OCI-LY3 (cell line): ENCODE results near the gene CTNNA3.
"Not testable (repeated sequence)": the region's sequence is repeated elsewhere in the genome, so short reads cannot be mapped to it uniquely, and the experiment has no call there.

Source experiments
- H2AFZ ChIP-seq: fragments of 200-600, 300-600 bp; shearing (Covaris generic); 2 replicates; pipeline ENCODE4 v1.6.0; 2014; ENCODE audit warnings: antibody characterized with exemption, low read depth, low read length
- H3K27ac ChIP-seq: fragments of 200-600, 300-600 bp; sonication (generic); 2 replicates; pipeline ENCODE4 v1.5.1; 2014; ENCODE audit warnings: mild to moderate bottlenecking, low read length, moderate library complexity, mixed read lengths
- H3K27me3 ChIP-seq: fragments of 200-600, 300-600 bp; sonication (generic); 2 replicates; pipeline ENCODE4 v1.6.1; 2014; ENCODE audit warnings: low read depth, low read length, mixed read lengths
- H3K36me3 ChIP-seq: fragments of 200-600, 300-600 bp; sonication (generic); replicated peaks from 2 replicates; pipeline ENCODE3; 2014; ENCODE audit warnings: low read depth, low read length, mixed read lengths
- H3K4me1 ChIP-seq: fragments of 300-600, 200-600 bp; sonication (generic); 2 replicates; pipeline ENCODE4 v1.6.1; 2014; ENCODE audit warnings: low read length, mixed read lengths
- H3K4me2 ChIP-seq: fragments of 200-600, 300-600 bp; sonication (generic); 2 replicates; pipeline ENCODE4 v1.6.1; 2014; ENCODE audit warnings: low read length, mixed read lengths
- H3K4me3 ChIP-seq: fragments of 300-600, 200-600 bp; sonication (generic); 2 replicates; pipeline ENCODE4 v1.5.1; 2014; ENCODE audit warnings: antibody characterized with exemption, mild to moderate bottlenecking, low read length, moderate library complexity
- H3K79me2 ChIP-seq: fragments of 300-600, 200-600 bp; shearing (Covaris generic); 2 replicates; pipeline ENCODE4 v1.6.1; 2014; ENCODE audit warnings: mild to moderate bottlenecking, low read length, mixed read lengths
- H3K9ac ChIP-seq: fragments of 300-600, 200-600 bp; shearing (Covaris generic); 2 replicates; pipeline ENCODE4 v1.6.0; 2014; ENCODE audit warnings: mild to moderate bottlenecking, low read length, moderate library complexity
- H3K9me3 ChIP-seq: fragments of 200-600, 300-600 bp; shearing (Covaris generic); 2 replicates; pipeline ENCODE4 v1.6.1; 2014; ENCODE audit warnings: low read length, mixed read lengths; ENCODE audit not compliant: insufficient read depth
- H4K20me1 ChIP-seq: fragments of 200-600, 300-600 bp; sonication (generic); 2 replicates; pipeline ENCODE4 v1.6.1; 2016; ENCODE audit warnings: low read length, mixed read lengths; ENCODE audit not compliant: insufficient read depth
- EZH2phosphoT487 ChIP-seq: fragments of 200-600 bp; shearing (Covaris generic); IDR thresholded peaks from 2 replicates; pipeline ENCODE4 v1.6.1; 2018; ENCODE audit warnings: antibody characterized with exemption, mixed run types, low read depth
- TF ChIP-seq, protein P1 (sequence below): fragments of 200-600, 300-600 bp; sonication (generic); IDR thresholded peaks from 2 replicates; pipeline ENCODE4 v1.5.1; 2014; ENCODE audit warnings: antibody characterized with exemption, low read length, low read depth

CTNNA3 gene

DNA sequence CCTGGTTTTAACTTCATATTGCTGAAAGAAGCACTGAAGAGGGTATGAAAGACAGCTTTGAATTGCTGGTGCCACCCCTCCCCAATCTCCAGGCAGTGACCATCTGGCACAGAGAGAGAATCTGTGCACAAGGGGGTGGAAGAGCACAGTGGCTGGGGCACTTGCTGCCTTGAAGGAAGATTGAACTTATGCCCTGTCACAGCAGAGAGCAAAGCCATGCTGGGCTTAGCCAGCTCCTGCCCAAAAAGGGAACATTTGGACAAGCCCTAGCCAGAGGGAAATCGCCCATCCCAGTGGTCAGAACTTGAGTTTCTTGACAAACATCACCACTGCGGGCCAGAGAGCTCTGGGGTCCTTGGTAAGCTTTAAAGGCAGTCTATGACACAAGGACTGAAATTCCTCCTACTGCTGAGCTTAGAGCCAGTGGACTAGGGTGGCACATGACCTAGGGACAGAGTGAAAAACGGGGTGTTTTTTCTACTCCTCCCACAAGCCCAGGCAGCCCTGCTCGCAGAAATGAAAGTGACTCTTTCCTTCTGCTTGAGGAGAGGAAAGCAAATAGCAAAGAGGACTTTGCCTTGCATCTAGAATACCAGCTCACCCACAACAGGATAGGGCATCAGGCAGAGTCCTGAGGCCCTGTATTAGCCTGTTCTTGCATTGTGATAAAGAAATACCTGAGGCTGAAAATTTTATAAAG lies 257.2 kb downstream of the CTNNA3 start:
- Histone ChIP-seq H3K79me2 (no peaks in the 10 kb centered on the region), H3K4me3 (no peak overlapping the region), H3K9me3 (no peaks in the 10 kb centered on the region), H4K20me1 (no peaks in the 10 kb centered on the region), H3K4me1 (no peaks in the 10 kb centered on the region), H3K36me3 (no peaks in the 10 kb centered on the region), H2AFZ (no peak overlapping the region), H3K27ac (no peak overlapping the region), H3K27me3 (no peaks in the 10 kb centered on the region), H3K9ac (no peak overlapping the region), H3K4me2 (no peak overlapping the region)
- TF ChIP-seq EZH2phosphoT487 = no peak
- TF ChIP-seq, protein P1, sequence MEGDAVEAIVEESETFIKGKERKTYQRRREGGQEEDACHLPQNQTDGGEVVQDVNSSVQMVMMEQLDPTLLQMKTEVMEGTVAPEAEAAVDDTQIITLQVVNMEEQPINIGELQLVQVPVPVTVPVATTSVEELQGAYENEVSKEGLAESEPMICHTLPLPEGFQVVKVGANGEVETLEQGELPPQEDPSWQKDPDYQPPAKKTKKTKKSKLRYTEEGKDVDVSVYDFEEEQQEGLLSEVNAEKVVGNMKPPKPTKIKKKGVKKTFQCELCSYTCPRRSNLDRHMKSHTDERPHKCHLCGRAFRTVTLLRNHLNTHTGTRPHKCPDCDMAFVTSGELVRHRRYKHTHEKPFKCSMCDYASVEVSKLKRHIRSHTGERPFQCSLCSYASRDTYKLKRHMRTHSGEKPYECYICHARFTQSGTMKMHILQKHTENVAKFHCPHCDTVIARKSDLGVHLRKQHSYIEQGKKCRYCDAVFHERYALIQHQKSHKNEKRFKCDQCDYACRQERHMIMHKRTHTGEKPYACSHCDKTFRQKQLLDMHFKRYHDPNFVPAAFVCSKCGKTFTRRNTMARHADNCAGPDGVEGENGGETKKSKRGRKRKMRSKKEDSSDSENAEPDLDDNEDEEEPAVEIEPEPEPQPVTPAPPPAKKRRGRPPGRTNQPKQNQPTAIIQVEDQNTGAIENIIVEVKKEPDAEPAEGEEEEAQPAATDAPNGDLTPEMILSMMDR = no peak

DNA sequence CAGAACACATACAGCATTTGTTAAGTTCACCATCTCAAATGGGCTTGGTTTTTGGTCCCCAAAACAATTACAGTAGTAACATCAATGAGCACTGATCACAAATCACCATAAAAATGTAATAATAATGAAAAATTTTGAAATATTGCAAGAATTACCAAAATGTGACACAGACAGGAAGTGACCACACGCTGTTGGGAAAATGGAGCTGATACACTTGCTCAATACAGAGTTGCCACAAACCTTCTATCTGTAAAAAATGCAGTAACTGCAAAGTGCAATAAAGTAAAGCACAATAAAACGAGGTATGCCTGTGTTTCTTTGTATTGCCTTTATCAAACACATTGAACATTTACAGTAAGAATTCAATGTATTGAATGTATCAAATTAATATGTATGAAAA lies 262.7 kb downstream of the CTNNA3 start:
- no peak overlapping the region for H3K9ac ChIP-seq
- H3K79me2 ChIP-seq = no peaks in the 10 kb centered on the region
- H3K4me1 ChIP-seq = no peaks in the 10 kb centered on the region
- H3K4me2 ChIP-seq = no peak overlapping the region
- no peaks in the 10 kb centered on the region for H3K36me3 ChIP-seq
- H3K27ac ChIP-seq = no peak overlapping the region
- H3K27me3 ChIP-seq = no peaks in the 10 kb centered on the region
- H4K20me1 ChIP-seq = no peaks in the 10 kb centered on the region
- no peaks in the 10 kb centered on the region for H3K9me3 ChIP-seq
- no peak overlapping the region for H2AFZ ChIP-seq
- no peak for TF ChIP-seq EZH2phosphoT487
- TF ChIP-seq, protein P1 = no peak
- no peak overlapping the region for H3K4me3 ChIP-seq

DNA sequence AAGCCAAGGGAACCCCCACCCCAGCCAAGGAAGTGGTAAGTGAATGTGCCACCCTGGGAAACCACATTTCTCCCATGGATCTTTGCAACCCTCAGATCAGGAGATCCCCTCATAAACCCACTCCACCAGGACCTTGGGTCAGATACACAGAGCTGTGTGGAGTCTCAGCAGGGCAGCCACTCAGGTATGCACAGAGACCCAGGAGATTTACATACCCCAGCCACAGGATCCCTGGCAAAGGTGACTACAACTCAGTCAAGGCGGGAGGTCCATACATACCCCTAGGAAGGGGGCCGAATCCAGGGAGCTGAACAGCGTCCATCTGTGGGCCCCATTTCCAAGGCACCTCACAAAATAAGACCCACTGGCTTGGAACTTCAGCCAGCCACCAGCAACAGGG lies 293.4 kb downstream of the CTNNA3 start:
- Histone ChIP-seq H3K79me2 (no peaks in the 10 kb centered on the region), H3K9me3 (no peaks in the 10 kb centered on the region), H3K4me3 (no peak overlapping the region), H3K4me2 (no peak overlapping the region), H3K27me3 (no peaks in the 10 kb centered on the region), H4K20me1 (no peaks in the 10 kb centered on the region), H3K27ac (no peak overlapping the region), H3K9ac (no peak overlapping the region), H2AFZ (no peak overlapping the region), H3K4me1 (no peaks in the 10 kb centered on the region), H3K36me3 (no peaks in the 10 kb centered on the region)
- TF ChIP-seq, protein P1 = no peak
- no peak for TF ChIP-seq EZH2phosphoT487

DNA sequence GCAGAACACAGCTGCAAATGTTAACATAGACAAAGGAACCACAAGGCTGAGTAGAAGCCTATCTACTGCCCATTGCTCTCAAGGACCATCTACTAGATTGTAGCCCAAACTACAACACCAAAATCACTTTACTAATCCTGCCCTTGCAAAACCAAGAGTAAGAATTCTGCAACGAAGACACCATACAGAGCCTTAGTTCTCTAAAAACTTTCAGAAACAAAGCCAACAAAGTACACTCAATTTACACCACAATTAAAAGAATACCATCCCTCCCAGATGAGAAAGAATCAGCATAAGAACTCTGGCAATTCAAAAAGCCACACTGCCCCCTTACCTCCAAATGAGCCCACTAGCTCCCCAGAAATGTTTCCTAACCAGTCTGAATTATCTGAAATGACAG lies 294.3 kb downstream of the CTNNA3 start:
- Histone ChIP-seq H3K9me3 (no peaks in the 10 kb centered on the region), H3K4me2 (no peak overlapping the region), H3K36me3 (no peaks in the 10 kb centered on the region), H4K20me1 (no peaks in the 10 kb centered on the region), H3K9ac (no peak overlapping the region), H3K4me1 (no peaks in the 10 kb centered on the region), H3K27me3 (no peaks in the 10 kb centered on the region), H3K79me2 (no peaks in the 10 kb centered on the region), H2AFZ (no peak overlapping the region), H3K27ac (no peak overlapping the region), H3K4me3 (no peak overlapping the region)
- no peak for TF ChIP-seq EZH2phosphoT487
- TF ChIP-seq, protein P1 = no peak

DNA sequence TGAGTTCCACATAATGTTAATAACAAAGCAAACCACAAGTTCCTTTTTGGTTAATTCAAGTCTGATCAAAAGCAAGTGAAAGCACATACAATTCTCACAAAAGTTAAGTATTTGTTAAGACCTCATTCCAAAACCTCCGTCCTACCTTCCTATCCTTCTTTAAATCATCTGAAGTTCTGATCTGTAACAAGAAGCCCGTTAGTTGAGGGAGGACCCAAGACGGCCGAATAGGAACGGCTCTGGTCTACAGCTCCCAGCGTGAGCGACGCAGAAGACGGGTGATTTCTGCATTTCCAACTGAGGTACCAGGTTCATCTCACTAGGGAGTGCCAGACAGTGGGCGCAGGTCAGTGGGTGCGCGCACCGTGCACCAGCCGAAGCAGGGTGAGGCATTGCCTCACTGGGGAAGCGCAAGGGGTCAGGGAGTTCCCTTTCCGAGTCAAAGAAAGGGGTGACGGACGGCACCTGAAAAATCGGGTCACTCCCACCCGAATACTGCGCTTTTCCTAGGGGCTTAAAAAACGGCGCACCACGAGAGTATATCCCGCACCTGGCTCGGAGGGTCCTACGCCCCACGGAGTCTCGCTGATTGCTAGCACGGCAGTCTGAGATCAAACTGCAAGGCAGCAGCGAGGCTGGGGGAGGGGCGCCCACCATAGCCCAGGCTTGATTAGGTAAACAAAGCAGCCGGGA lies 309.0 kb downstream of the CTNNA3 start:
- H3K4me3 ChIP-seq, H3K9me3 ChIP-seq, H3K36me3 ChIP-seq, H3K9ac ChIP-seq, H2AFZ ChIP-seq, H4K20me1 ChIP-seq, H3K27me3 ChIP-seq, H3K79me2 ChIP-seq: not testable (repeated sequence)
- Histone ChIP-seq H3K27ac (peak overlapping the region; percentile 90; the same call in 1 of the 2 replicates), H3K4me1 (peaks cover 44% of the 10 kb centered on the region), H3K4me2 (peak overlapping the region; percentile 73; the same call in 1 of the 2 replicates)
